Neural cell (in vitro differentiated cells): ENCODE measurements around the gene ABHD12.

Experiments used
- EZH2 ChIP-seq: fragments of 200-600, 300-800 bp; shearing (Covaris generic), sonication (generic); IDR thresholded peaks from 2 replicates; pipeline ENCODE4 v1.6.1; 2014; ENCODE audit warnings: antibody characterized with exemption, low read length, borderline replicate concordance, mild to moderate bottlenecking; ENCODE audit not compliant: insufficient read depth, poor library complexity, severe bottlenecking
- TF ChIP-seq, protein P1 (sequence below): fragments of 450-650 bp; IDR thresholded peaks from 2 replicates; pipeline ENCODE4 v1.5.1; 2014; ENCODE audit warnings: antibody characterized with exemption, mild to moderate bottlenecking, moderate library complexity; ENCODE audit not compliant: poor library complexity, severe bottlenecking
- TF ChIP-seq, protein P2 (sequence below): IDR thresholded peaks from 2 replicates; pipeline ENCODE4 v1.6.1; 2012; ENCODE audit warnings: borderline replicate concordance

DNA sequence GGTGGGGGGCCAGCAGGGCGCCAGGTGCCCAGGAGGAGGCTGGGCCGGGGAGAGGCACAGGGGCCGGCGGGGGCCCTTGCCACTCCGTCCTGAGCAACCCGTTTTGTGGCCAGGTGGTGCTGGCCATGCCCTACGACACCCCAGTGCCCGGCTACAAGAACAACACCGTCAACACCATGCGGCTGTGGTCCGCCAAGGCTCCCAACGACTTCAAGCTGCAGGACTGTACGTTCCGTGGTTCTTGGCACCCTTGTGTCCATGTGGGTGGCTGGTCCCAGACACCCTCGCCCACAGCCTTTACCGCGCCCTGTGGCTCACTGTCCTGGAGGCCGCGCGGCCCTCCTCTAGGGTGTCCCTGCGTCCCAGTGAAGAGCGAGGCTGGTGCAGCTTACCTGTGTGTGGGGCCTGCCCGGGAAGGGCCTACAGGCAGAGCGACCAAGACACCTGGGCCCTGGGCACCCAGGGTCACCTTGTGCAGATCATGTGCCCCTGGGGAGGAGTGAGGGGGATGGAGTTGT is 114.0 kb downstream of the ABHD12 start:
- TF ChIP-seq, protein P1, sequence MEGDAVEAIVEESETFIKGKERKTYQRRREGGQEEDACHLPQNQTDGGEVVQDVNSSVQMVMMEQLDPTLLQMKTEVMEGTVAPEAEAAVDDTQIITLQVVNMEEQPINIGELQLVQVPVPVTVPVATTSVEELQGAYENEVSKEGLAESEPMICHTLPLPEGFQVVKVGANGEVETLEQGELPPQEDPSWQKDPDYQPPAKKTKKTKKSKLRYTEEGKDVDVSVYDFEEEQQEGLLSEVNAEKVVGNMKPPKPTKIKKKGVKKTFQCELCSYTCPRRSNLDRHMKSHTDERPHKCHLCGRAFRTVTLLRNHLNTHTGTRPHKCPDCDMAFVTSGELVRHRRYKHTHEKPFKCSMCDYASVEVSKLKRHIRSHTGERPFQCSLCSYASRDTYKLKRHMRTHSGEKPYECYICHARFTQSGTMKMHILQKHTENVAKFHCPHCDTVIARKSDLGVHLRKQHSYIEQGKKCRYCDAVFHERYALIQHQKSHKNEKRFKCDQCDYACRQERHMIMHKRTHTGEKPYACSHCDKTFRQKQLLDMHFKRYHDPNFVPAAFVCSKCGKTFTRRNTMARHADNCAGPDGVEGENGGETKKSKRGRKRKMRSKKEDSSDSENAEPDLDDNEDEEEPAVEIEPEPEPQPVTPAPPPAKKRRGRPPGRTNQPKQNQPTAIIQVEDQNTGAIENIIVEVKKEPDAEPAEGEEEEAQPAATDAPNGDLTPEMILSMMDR = no peak
- TF ChIP-seq EZH2 = no peak
- TF ChIP-seq, protein P2, sequence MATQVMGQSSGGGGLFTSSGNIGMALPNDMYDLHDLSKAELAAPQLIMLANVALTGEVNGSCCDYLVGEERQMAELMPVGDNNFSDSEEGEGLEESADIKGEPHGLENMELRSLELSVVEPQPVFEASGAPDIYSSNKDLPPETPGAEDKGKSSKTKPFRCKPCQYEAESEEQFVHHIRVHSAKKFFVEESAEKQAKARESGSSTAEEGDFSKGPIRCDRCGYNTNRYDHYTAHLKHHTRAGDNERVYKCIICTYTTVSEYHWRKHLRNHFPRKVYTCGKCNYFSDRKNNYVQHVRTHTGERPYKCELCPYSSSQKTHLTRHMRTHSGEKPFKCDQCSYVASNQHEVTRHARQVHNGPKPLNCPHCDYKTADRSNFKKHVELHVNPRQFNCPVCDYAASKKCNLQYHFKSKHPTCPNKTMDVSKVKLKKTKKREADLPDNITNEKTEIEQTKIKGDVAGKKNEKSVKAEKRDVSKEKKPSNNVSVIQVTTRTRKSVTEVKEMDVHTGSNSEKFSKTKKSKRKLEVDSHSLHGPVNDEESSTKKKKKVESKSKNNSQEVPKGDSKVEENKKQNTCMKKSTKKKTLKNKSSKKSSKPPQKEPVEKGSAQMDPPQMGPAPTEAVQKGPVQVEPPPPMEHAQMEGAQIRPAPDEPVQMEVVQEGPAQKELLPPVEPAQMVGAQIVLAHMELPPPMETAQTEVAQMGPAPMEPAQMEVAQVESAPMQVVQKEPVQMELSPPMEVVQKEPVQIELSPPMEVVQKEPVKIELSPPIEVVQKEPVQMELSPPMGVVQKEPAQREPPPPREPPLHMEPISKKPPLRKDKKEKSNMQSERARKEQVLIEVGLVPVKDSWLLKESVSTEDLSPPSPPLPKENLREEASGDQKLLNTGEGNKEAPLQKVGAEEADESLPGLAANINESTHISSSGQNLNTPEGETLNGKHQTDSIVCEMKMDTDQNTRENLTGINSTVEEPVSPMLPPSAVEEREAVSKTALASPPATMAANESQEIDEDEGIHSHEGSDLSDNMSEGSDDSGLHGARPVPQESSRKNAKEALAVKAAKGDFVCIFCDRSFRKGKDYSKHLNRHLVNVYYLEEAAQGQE = no peak
